RWPE2 (cell line): Measurements from ENCODE around the gene ZMYND10.

ENCODE experiments used
- ATAC-seq: fragments of 200-7000 bp; cut with Tn5 transposase; 3 replicates; pipeline ENCODE4 v1.9.1; 2021; ENCODE audit warnings: low read depth
- DNase-seq: peaks from one replicate; pipeline ENCODE4 v3.0.0-alpha.2; 2020; ENCODE audit warnings: low spot score
- H3K27ac ChIP-seq: fragments of 450-650 bp; 2 replicates; pipeline ENCODE4 v1.5.1; 2017; ENCODE audit warnings: mild to moderate bottlenecking; ENCODE audit not compliant: poor library complexity, severe bottlenecking
- H3K27me3 ChIP-seq: fragments of 250-450 bp; sonication (Bioruptor Pico); 2 replicates; pipeline ENCODE4 v1.5.1; 2021; ENCODE audit warnings: mild to moderate bottlenecking, moderate library complexity; ENCODE audit not compliant: insufficient read depth, poor library complexity, severe bottlenecking
- H3K36me3 ChIP-seq: fragments of 250-450 bp; sonication (Bioruptor Pico); 2 replicates; pipeline ENCODE4 v1.5.1; 2020; ENCODE audit warnings: low read depth, mild to moderate bottlenecking, moderate library complexity
- H3K4me1 ChIP-seq: fragments of 250-450 bp; sonication (Bioruptor Pico); 2 replicates; pipeline ENCODE4 v1.5.1; 2021; ENCODE audit warnings: mild to moderate bottlenecking, moderate library complexity; ENCODE audit not compliant: insufficient read depth, poor library complexity, severe bottlenecking
- H3K4me3 ChIP-seq: fragments of 250-450 bp; sonication (Bioruptor Pico); 2 replicates; pipeline ENCODE4 v1.5.1; 2021; ENCODE audit warnings: mild to moderate bottlenecking, moderate library complexity; ENCODE audit not compliant: severe bottlenecking
- H3K9me3 ChIP-seq: fragments of 250-450 bp; sonication (Bioruptor Pico); 2 replicates; pipeline ENCODE4 v1.5.1; 2021; ENCODE audit warnings: mild to moderate bottlenecking, moderate library complexity; ENCODE audit not compliant: severe bottlenecking
- TF ChIP-seq, protein P1 (sequence below): fragments of 450-650 bp; IDR thresholded peaks from one replicate; pipeline ENCODE4 v1.5.1; 2017; ENCODE audit warnings: mild to moderate bottlenecking, moderate library complexity; ENCODE audit not compliant: poor library complexity, severe bottlenecking

Gene ZMYND10

DNA sequence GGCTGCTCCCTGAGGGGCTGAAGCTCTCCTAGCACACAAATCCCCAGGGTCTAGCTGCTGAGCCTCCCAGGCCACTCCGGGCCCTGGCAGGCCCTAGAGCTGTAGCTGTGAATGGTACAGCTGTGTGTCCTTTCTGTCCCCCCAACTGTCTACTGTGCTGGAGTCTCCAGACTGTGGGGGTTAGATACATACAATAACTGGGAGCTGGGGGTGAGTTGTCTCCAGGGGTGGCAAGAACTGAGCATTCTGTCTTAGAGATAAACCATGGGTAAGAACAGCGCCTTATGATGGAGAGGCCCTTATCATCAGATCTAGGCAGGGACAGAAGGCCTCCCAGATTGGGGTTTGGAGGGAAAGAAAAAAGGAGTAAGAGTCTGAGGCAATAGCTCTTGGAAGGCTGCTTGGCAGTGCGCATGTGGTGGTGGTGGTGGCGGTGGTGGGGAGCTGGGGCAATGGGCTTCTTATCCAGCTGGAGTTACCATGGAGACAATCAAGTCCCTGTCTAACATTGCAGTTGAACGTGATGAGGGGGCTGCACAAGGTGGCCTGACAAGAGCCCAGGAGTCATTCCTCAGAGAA lies 8.7 kb upstream of the ZMYND10 start:
- no peaks in the 10 kb centered on the region for H3K9me3 ChIP-seq
- H3K4me3 ChIP-seq, result no peak overlapping the region
- H3K27me3 ChIP-seq, result no peaks in the 10 kb centered on the region
- TF ChIP-seq, protein P1, sequence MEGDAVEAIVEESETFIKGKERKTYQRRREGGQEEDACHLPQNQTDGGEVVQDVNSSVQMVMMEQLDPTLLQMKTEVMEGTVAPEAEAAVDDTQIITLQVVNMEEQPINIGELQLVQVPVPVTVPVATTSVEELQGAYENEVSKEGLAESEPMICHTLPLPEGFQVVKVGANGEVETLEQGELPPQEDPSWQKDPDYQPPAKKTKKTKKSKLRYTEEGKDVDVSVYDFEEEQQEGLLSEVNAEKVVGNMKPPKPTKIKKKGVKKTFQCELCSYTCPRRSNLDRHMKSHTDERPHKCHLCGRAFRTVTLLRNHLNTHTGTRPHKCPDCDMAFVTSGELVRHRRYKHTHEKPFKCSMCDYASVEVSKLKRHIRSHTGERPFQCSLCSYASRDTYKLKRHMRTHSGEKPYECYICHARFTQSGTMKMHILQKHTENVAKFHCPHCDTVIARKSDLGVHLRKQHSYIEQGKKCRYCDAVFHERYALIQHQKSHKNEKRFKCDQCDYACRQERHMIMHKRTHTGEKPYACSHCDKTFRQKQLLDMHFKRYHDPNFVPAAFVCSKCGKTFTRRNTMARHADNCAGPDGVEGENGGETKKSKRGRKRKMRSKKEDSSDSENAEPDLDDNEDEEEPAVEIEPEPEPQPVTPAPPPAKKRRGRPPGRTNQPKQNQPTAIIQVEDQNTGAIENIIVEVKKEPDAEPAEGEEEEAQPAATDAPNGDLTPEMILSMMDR, result no peak
- H3K27ac ChIP-seq, result no peak overlapping the region
- peaks cover 13% of the 10 kb centered on the region for H3K4me1 ChIP-seq
- no peak for ATAC-seq
- peaks cover 27% of the 10 kb centered on the region for H3K36me3 ChIP-seq
- DNase-seq, result no peak

DNA sequence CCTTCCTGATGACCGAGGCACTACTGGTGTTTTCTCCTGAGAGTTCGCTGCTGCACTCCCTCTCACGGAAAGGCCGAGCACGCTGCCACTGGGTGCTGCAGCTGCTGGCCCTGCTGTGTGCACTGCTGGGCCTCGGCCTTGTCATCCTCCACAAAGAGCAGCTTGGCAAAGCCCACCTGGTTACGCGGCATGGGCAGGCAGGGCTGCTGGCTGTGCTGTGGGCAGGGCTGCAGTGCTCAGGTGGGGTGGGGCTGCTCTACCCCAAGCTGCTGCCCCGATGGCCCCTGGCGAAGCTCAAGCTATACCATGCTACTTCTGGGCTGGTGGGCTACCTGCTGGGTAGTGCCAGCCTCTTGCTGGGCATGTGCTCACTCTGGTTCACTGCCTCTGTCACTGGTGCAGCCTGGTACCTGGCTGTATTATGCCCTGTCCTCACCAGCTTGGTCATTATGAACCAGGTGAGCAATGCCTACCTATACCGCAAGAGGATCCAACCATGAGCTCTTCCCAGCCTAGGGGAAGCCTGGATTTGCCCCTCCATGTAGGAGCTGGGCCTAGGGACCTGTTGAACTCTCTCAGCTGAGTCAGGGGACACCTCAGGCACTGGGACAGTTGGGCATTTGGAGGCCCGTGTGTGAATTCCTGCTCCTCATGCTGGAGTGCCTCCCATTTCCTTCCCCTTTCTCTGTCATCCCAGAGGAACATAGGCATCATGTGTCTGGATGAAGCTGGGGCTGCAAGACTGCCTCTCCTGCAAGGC lies 7.9 kb upstream of the ZMYND10 start:
- no peaks in the 10 kb centered on the region for H3K27me3 ChIP-seq
- peaks cover 13% of the 10 kb centered on the region for H3K4me1 ChIP-seq
- peaks cover 27% of the 10 kb centered on the region for H3K36me3 ChIP-seq
- H3K9me3 ChIP-seq, result no peaks in the 10 kb centered on the region
- no peak for DNase-seq
- H3K4me3 ChIP-seq, result no peak overlapping the region
- ATAC-seq, result no peak
- H3K27ac ChIP-seq, result no peak overlapping the region
- TF ChIP-seq, protein P1, result no peak

DNA sequence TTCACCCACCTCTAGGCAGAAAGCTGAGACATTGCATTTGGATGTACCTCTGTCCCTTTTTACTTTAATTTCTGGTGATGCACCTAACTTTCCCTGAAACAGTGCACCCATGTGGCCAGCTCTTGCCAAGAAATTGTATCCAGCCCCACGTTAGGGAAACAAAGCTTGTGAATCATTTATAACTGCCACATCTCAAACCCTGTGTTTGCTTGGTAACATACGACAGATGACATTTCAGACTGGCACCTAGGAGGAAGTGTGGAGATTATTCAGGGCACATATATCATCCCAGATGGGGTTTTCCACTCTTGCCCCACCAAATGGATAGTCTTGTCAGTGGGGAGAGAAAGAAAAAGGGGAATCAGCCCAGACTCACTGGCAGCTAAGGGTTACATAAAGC lies 7.2 kb upstream of the ZMYND10 start:
- H3K36me3 ChIP-seq, result peaks cover 26% of the 10 kb centered on the region
- H3K4me1 ChIP-seq, result peaks cover 13% of the 10 kb centered on the region

DNA sequence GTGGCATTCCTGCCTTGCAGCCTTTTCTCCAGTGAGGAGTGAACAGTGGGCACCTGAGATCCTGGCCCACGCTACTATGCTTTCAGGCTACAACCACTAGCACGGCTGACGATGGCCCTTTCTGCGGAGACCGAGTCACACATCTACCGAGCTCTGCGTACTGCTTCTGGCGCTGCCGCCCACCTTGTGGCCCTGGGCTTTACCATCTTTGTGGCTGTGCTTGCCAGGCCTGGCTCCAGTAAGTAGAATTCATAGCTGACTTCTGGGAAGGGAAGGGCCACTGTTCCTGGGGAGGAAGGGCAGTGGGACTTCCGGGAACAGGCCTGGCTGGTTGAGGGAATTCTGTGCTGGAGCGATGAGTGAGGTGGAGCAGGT lies 5.8 kb upstream of the ZMYND10 start:
- peaks cover 15% of the 10 kb centered on the region for H3K36me3 ChIP-seq
- no peaks in the 10 kb centered on the region for H3K27me3 ChIP-seq
- TF ChIP-seq, protein P1, result no peak
- peak overlapping the region; percentile 53 for H3K27ac ChIP-seq
- H3K4me3 ChIP-seq, result peak overlapping the region; percentile 80
- peak; percentile 2; the same call in 2 of the 3 replicates for ATAC-seq
- no peaks in the 10 kb centered on the region for H3K9me3 ChIP-seq
- peaks cover 4% of the 10 kb centered on the region for H3K4me1 ChIP-seq
- DNase-seq, result no peak

More for the DNA sequence above, 7.2 kb upstream of the ZMYND10 start:
- ATAC-seq (no peak), DNase-seq (no peak)
- H3K4me3 ChIP-seq, result no peak overlapping the region
- H3K27me3 ChIP-seq, result no peaks in the 10 kb centered on the region
- H3K9me3 ChIP-seq, result no peaks in the 10 kb centered on the region
- TF ChIP-seq, protein P1, result peak; percentile 52
- no peak overlapping the region for H3K27ac ChIP-seq
